Neuronal stem cell (in vitro differentiated cells): ENCODE data around the gene LUC7L3.
"Not testable (repeated sequence)": the region's sequence is repeated elsewhere in the genome, so short reads cannot be mapped to it uniquely, and the experiment has no call there.

ENCODE experiments used
- DNase-seq: peaks from one replicate; pipeline ENCODE4 v3.0.0-alpha.2; 2013; ENCODE audit warnings: low spot score
- H2AFZ ChIP-seq: one replicate; pipeline ENCODE4 v1.6.1; 2013; ENCODE audit warnings: mild to moderate bottlenecking, low read length, inconsistent platforms
- H2AK5ac ChIP-seq: 2 replicates; pipeline ENCODE4 v1.6.1; 2013; ENCODE audit warnings: low read depth, mild to moderate bottlenecking, inconsistent platforms, low read length, moderate library complexity, mixed read lengths
- H2BK120ac ChIP-seq: 2 replicates; pipeline ENCODE4 v1.6.1; 2013; ENCODE audit warnings: low read depth, mild to moderate bottlenecking, inconsistent platforms, low read length, moderate library complexity, mixed read lengths
- H2BK12ac ChIP-seq: one replicate; pipeline ENCODE4 v1.6.1; 2013; ENCODE audit warnings: low read length, inconsistent platforms
- H2BK15ac ChIP-seq: 2 replicates; pipeline ENCODE4 v1.6.1; 2013; ENCODE audit warnings: mild to moderate bottlenecking, low read length, inconsistent platforms, mixed read lengths
- H2BK5ac ChIP-seq: one replicate; pipeline ENCODE4 v1.6.1; 2013; ENCODE audit warnings: inconsistent platforms, mild to moderate bottlenecking, low read length, moderate library complexity
- H3K14ac ChIP-seq: one replicate; pipeline ENCODE4 v1.6.1; 2013; ENCODE audit warnings: low read length, inconsistent platforms
- H3K18ac ChIP-seq: 2 replicates; pipeline ENCODE4 v1.6.1; 2013; ENCODE audit warnings: low read length, inconsistent platforms
- H3K23ac ChIP-seq: 2 replicates; pipeline ENCODE4 v1.6.1; 2013; ENCODE audit warnings: low read depth, mild to moderate bottlenecking, mixed read lengths, low read length, inconsistent platforms; ENCODE audit not compliant: poor library complexity
- H3K27ac ChIP-seq: replicated peaks from 3 replicates; pipeline ENCODE4 v1.5.1; 2013; ENCODE audit warnings: low read length, inconsistent platforms
- H3K27me3 ChIP-seq, 3 experiments: 2 replicates each; pipeline ENCODE4 v1.6.1; 2013; ENCODE audit warnings: low read length in 3 of 3, mild to moderate bottlenecking in 2 of 3, inconsistent platforms in 1 of 3, low read depth in 1 of 3, mixed read lengths in 1 of 3, moderate library complexity in 1 of 3; ENCODE audit not compliant: control insufficient read depth in 3 of 3, insufficient read depth in 3 of 3
- H3K36me3 ChIP-seq, 2 donors: replicated peaks in 1 of 2; 2 replicates each; pipeline ENCODE4 v1.6.1; 2013; ENCODE audit warnings: low read length in 2 of 2; ENCODE audit not compliant: control insufficient read depth in 2 of 2, insufficient read depth in 2 of 2
- H3K4ac ChIP-seq: 2 replicates; pipeline ENCODE4 v1.6.1; 2013; ENCODE audit warnings: inconsistent platforms, mild to moderate bottlenecking, low read length, moderate library complexity
- H3K4me1 ChIP-seq, 2 donors: 1 replicate in 1 of 2; 2 replicates in 1 of 2; pipeline ENCODE4 v1.6.1; 2013; ENCODE audit warnings: low read length in 2 of 2, low read depth in 1 of 2; ENCODE audit not compliant: control insufficient read depth in 2 of 2, insufficient read depth in 1 of 2
- H3K4me2 ChIP-seq: one replicate; pipeline ENCODE4 v1.6.1; 2013; ENCODE audit warnings: mild to moderate bottlenecking, low read length, inconsistent platforms; ENCODE audit not compliant: insufficient read depth, poor library complexity, severe bottlenecking
- H3K4me3 ChIP-seq, 2 donors: 2 replicates each; pipeline ENCODE4 v1.5.1; 2013; ENCODE audit warnings: low read length in 2 of 2, mild to moderate bottlenecking in 2 of 2, inconsistent platforms in 1 of 2, moderate library complexity in 1 of 2
- H3K79me1 ChIP-seq: one replicate; pipeline ENCODE4 v1.6.1; 2013; ENCODE audit warnings: low read depth, mild to moderate bottlenecking, inconsistent platforms, low read length, moderate library complexity
- H3K9ac ChIP-seq: one replicate; pipeline ENCODE4 v1.6.1; 2013; ENCODE audit warnings: mild to moderate bottlenecking, low read depth, low read length, inconsistent platforms; ENCODE audit not compliant: poor library complexity
- H3K9me3 ChIP-seq, 2 donors: replicated peaks in 1 of 2; 2 replicates each; pipeline versions ENCODE3 to v1.6.1; 2013; ENCODE audit warnings: low read length in 2 of 2, mild to moderate bottlenecking in 2 of 2, inconsistent platforms in 1 of 2, low read depth in 1 of 2, mixed read lengths in 1 of 2, moderate library complexity in 1 of 2; ENCODE audit not compliant: control insufficient read depth in 2 of 2, insufficient read depth in 1 of 2
- H4K8ac ChIP-seq: one replicate; pipeline ENCODE4 v1.6.1; 2013; ENCODE audit warnings: low read depth, mild to moderate bottlenecking, inconsistent platforms, low read length, moderate library complexity
- H4K91ac ChIP-seq: one replicate; pipeline ENCODE4 v1.6.1; 2013; ENCODE audit warnings: low read length, low read depth, mild to moderate bottlenecking, inconsistent platforms; ENCODE audit not compliant: poor library complexity
- WGBS, 2 donors: extraction: QIAGEN DNeasy Blood & Tissue Kit; methylation state at CpG; one replicate each; pipeline ENCODE4 v1.1.7; 2013; ENCODE audit warnings: missing lambda C conversion rate in 2 of 2, mixed read lengths in 1 of 2; ENCODE audit not compliant: insufficient read length in 2 of 2, insufficient replicate concordance in 1 of 2; ENCODE audit errors: extremely low coverage in 2 of 2; 5-methylcytosine and 5-hydroxymethylcytosine counted together

The LUC7L3 gene

GRCh38 chr17:50722746-50723145 is 3.3 kb downstream of the LUC7L3 start:
- H4K8ac ChIP-seq = no peak overlapping the region
- peaks cover 2% of the 10 kb centered on the region for H3K79me1 ChIP-seq
- WGBS, 2 donors = no CpG with 5 or more reads among the region's 3 CpGs
- no peak overlapping the region for H2AK5ac ChIP-seq
- H3K4ac ChIP-seq = no peak overlapping the region
- H2AFZ ChIP-seq = no peak overlapping the region
- peaks cover 2 to 11% of the 10 kb centered on the region in 2 donors for H3K4me1 ChIP-seq
- no peak overlapping the region for H3K23ac ChIP-seq
- no peak overlapping the region for H3K4me3 ChIP-seq
- H3K9ac ChIP-seq = no peak overlapping the region
- no peak overlapping the region for H4K91ac ChIP-seq
- H3K18ac ChIP-seq = no peak overlapping the region
- H3K27ac ChIP-seq = no peak overlapping the region
- H2BK5ac ChIP-seq = no peak overlapping the region
- no peak overlapping the region for H3K14ac ChIP-seq
- H3K9me3 ChIP-seq = peaks cover 0 to 2% of the 10 kb centered on the region in 2 donors
- H2BK12ac ChIP-seq = no peak overlapping the region
- peaks cover 0 to 46% of the 10 kb centered on the region in 2 donors for H3K36me3 ChIP-seq
- H2BK120ac ChIP-seq = no peak overlapping the region
- H3K27me3 ChIP-seq = no peaks in the 10 kb centered on the region
- H3K4me2 ChIP-seq = no peak overlapping the region
- DNase-seq = no peak
- H2BK15ac ChIP-seq = no peak overlapping the region

- H3K36me3 ChIP-seq = peaks cover 2 to 52% of the 10 kb centered on the region in 2 donors
- H2BK5ac ChIP-seq, H3K27me3 ChIP-seq, H3K4me2 ChIP-seq, H3K9me3 ChIP-seq, H3K14ac ChIP-seq, H3K4ac ChIP-seq, H4K91ac ChIP-seq, H3K9ac ChIP-seq, DNase-seq, H3K79me1 ChIP-seq, H2AFZ ChIP-seq, H3K23ac ChIP-seq, H2BK12ac ChIP-seq, H3K18ac ChIP-seq, H3K4me1 ChIP-seq, H2BK120ac ChIP-seq, H3K4me3 ChIP-seq, H2AK5ac ChIP-seq, H3K27ac ChIP-seq, H4K8ac ChIP-seq, H2BK15ac ChIP-seq: not testable (repeated sequence)
- no CpG with 5 or more reads among the region's 6 CpGs for WGBS, 2 donors
Observed at GRCh38 chr17:50724622-50725021, 5.2 kb downstream of the LUC7L3 start.

- no peak overlapping the region for H3K4ac ChIP-seq
- H3K18ac ChIP-seq = no peak overlapping the region
- H4K8ac ChIP-seq = no peak overlapping the region
- H3K79me1 ChIP-seq = peaks cover 5% of the 10 kb centered on the region
- no peak overlapping the region for H2BK12ac ChIP-seq
- H2BK120ac ChIP-seq = no peak overlapping the region
- H4K91ac ChIP-seq = no peak overlapping the region
- no peak overlapping the region for H2BK5ac ChIP-seq
- WGBS, 2 donors = no CpG with 5 or more reads among the region's 12 CpGs
- H3K9me3 ChIP-seq = peaks cover 0 to 2% of the 10 kb centered on the region in 2 donors
- H2AK5ac ChIP-seq = no peak overlapping the region
- H2BK15ac ChIP-seq = no peak overlapping the region
- H3K4me2 ChIP-seq = no peak overlapping the region
- H3K14ac ChIP-seq = no peak overlapping the region
- H3K4me3 ChIP-seq = no peak overlapping the region
- no peaks in the 10 kb centered on the region for H3K27me3 ChIP-seq
- H3K4me1 ChIP-seq = peaks cover 2 to 9% of the 10 kb centered on the region in 2 donors
- no peak overlapping the region for H2AFZ ChIP-seq
- no peak overlapping the region for H3K27ac ChIP-seq
- no peak for DNase-seq
- no peak overlapping the region for H3K9ac ChIP-seq
- H3K36me3 ChIP-seq = peaks cover 2 to 55% of the 10 kb centered on the region in 2 donors
- H3K23ac ChIP-seq = no peak overlapping the region
Observed at GRCh38 chr17:50725769-50726655, 6.6 kb downstream of the LUC7L3 start.

GRCh38 chr17:50728112-50728429 is 8.7 kb downstream of the LUC7L3 start:
- Histone ChIP-seq H3K4me2 (no peak overlapping the region), H3K18ac (no peak overlapping the region), H4K91ac (no peak overlapping the region), H3K4me3 (no peak overlapping the region), H2BK12ac (no peak overlapping the region), H2AFZ (no peak overlapping the region), H3K14ac (no peak overlapping the region), H3K27ac (no peak overlapping the region), H2BK15ac (no peak overlapping the region), H2BK5ac (no peak overlapping the region), H3K23ac (no peak overlapping the region), H4K8ac (no peak overlapping the region), H3K79me1 (peaks cover 5% of the 10 kb centered on the region), H3K27me3 (no peaks in the 10 kb centered on the region), H3K4ac (no peak overlapping the region), H3K36me3 (peaks cover 2 to 56% of the 10 kb centered on the region in 2 donors), H3K4me1 (peaks cover 0 to 2% of the 10 kb centered on the region in 2 donors), H3K9ac (no peak overlapping the region), H2AK5ac (no peak overlapping the region), H3K9me3 (peaks cover 0 to 2% of the 10 kb centered on the region in 2 donors), H2BK120ac (no peak overlapping the region)
- no CpG with 5 or more reads among the region's 2 CpGs for WGBS, 2 donors
- DNase-seq = no peak
